GM18502 (cell line): ENCODE results near the gene TFEB.

Experiments used
- ATAC-seq: cut with Tn5 transposase; IDR thresholded peaks from one replicate; pipeline ENCODE4 v1.9.1; 2021; ENCODE audit warnings: mild to moderate bottlenecking; ENCODE audit not compliant: unreplicated experiment, poor library complexity

Gene TFEB

DNA sequence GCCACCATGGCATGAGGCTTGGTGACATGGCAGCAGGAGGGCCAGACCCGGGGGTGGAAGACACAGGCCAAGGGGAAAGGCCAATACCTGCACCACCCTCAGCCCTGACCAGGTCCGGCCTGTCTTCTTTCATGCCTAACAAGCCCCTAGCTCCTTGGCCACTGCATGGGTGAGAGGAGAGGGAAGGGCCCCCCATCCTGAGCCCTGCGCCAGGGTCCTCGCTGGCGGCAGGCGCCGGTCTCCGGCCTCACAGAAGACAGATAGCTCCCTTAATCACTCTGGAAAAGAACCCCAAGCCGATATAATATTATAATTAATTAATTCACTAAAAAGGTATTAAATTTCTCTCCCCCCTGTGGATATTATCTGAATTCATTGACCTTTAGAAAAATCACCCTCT is 55.7 kb downstream of the TFEB start:
- ATAC-seq = no peak

DNA sequence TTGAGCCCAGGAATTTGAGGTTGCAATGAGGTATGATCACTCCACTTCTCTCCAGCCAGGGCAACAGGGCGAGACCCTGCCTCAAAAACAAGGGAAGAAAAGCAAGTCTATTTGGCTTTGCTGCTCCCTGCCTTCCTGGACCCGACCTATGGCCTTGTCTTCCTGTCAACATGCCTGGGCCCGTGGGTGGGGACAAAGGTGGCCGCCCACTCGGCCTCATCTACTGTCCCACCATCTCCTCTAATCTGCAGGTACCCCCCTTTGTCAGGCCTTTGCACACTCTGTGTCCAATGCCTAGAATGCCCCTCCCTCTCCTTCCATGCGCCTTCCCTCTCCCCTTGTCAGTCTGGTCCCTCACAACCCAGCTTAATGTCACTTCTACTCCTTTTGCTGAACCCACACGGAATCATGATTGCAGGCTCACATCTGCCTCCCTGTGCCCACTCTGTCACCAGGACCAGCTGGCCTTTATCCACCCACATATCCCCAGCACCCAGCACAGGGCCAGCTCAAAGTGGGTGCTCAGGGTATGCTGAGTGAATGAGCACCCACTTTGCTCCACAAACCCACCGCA is 56.8 kb downstream of the TFEB start:
- ATAC-seq = no peak

DNA sequence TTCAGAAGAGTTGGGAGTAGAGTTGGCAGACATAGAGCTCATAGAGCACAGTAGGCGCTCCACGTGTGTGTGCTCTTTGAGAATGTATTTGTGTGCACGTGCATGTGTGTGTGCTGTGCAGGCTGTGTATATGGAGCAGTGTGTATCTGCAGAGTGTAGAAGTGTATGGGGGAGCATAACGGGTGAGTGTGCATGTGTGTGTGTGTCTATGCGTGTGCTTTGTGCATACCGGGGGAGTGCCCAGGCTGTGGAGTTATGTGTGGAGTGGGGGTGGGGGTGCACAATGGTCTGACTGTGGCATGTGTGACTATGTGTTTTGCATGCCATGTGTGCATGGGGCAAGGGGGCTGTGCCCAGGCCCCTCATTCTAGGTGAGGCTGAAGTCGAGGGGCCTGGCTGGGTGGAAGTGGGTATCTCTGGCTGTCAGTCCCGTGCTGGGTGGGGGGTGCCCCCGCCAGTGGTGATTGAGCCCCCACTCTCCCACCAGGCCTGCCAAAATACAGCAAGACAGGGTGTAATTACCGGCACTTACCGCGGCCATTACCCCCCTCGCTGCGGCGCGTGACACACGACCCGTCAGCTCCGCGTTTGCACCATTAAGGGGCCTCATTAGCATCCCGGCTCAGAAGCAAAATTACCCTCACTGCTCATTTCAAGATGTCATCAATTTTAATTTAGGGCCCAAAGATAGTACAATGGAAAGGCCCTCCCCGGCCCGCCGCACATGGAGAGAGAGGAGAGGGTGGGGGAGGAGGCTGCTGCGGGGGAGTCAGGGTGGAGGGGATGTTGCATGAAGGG is 58.1 kb downstream of the TFEB start:
- ATAC-seq = no peak

DNA sequence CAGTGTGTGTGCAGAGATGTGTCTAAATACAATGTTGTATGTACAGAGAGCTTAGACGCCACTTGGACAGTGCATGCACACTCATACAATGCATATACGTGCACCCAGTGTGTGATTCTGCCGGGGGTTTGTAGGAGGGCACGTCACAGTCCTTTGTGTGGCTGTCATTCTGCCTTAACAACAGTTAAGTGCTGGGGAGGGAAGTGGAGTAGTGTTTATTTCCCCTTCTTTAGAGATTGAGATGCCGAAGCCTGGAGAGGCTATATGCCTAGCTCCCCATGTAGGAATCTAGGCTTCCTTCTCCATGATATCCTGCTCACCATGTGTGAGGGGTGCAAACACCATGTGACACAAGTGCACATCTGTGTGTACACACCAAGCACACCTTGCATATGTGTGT is 59.0 kb downstream of the TFEB start:
- ATAC-seq = no peak

DNA sequence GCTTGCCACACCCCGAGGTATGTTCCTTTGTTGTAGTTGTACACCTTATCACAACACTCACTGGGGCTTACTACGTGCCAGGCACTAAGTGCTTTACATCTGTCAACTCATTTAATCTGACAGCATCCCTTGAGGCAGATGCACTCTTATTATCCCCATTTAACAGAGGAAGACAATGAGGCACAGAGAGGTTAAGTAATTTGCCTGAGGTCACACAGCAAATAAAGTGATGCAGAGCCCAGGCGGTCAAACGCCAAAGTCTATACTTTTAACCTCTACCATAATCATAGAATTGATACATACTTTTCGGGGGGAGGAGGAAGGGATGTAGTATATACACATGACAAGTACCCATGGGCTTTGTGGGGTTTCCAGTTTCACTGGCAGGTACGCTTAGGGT is 59.4 kb downstream of the TFEB start:
- no peak for ATAC-seq

DNA sequence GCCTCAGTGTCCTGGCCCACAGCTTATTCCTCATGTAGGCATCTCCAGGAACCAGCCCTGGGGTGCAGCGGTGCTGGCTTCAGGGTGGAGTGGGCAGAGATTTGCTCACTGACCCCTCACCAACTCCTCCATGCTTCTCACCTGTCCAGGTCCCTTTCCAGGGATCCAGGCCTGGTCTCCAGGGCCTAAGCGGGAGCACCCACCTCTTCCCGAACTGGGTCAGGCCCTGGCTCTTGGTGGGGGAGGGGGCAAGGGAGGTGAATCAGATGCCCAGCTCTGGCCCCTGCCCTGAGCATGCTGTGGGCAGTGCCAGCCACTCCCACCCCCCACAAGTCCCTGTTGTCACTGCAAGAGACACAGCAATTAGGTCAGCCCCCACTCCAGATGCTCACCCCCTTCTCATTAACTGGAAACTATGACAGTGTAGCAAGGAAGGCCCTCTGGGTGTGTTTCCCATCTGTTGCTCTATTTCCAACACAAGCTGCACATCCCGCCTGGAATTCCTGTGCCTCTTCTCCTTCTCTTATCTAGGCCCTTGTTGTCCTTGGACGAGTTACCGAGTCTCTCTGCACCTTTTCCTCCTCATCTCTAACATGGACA is 60.1 kb downstream of the TFEB start:
- ATAC-seq = no peak

DNA sequence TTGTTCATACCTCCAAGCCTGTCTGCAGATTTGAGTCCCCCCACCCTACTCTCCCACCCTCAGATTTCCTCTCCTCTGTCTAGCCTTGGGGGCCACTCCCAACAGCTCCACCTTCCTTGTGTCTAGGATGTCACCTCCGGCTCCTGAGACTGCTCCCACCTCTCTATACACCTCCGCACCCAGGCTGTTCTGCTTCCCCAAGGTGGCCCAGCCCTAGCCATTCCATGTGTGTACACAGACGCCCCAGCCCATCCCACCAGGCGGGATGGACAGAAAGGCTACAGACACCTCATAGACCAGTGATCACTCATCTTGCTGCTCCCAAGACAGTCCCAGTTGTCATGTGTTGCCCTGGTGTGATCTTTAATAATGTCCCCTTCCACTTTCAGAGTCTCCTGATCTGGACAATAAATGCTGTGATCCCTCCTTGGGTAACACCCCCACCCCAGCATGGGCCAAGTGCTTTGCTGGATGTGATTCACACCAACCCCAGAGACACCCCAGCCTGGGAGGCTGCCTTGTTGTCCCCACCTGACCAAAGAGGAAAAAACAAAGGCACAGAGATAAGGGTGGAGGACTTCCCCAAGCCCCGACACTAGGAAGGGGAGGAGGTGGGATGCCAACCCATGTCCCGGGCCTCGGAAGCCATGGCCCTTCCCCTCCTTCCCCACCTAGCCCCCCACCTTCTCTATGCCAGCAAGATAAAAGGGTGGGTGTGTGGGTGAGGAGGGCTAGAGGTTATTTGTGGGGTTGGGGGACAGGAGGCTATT is 61.0 kb downstream of the TFEB start:
- ATAC-seq = no peak

DNA sequence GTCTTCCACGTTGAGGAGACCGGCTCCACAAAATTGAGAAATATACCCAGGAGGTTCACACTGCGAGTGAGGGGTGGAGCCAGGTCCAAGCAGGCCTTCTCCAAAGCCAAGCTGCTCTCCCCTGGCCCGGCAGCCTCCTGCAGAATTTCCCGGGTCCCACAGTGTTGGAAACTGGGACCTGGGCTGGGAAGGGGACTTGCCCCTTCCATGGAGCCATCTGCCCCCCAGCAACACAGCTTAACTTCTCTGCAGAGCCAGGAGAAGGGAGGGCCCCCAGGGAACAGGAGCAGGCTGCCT is 61.8 kb downstream of the TFEB start:
- no peak for ATAC-seq

DNA sequence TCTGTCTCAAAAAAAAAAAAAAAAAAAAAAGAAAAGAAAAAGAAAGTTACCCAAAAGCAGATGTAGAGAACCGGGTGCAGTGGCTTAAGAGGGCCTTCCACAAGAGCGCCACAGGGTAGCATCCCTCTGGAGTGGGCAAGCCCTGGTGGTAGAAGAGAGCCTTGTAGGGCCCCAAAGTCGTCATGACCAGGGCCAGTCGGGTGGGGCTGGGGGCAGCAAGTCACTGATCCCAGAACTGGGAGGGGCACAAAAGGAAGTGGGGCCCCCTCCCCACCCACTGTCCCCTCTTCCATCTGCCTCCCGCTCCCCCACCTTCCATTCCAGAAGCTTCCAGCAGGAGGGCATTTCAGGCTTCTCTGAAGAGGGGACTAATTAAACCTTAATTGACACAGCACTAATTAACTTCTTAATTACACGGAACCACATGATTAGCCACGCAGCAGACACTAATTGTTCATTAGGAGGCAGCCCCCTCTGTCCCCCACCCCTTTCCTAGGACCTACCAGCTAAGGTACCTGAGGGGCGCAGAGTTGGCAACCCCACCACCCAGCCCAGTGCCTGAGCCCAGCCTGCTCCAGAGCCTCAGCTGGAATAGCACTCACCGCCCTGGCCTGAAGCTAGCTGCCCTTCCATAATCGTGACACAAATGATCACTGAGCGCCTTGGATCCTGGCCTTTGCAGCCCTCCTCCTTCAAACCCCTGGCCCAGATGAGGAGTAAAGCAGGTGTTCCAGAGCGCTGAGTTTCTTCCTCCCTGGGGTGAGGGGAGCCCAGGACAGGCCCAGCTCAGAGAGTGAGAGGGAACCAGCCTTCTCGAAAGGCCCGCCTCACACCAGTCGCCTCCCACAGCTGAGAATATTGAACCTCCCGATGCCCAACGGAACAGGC is 62.3 kb downstream of the TFEB start:
- ATAC-seq = no peak

DNA sequence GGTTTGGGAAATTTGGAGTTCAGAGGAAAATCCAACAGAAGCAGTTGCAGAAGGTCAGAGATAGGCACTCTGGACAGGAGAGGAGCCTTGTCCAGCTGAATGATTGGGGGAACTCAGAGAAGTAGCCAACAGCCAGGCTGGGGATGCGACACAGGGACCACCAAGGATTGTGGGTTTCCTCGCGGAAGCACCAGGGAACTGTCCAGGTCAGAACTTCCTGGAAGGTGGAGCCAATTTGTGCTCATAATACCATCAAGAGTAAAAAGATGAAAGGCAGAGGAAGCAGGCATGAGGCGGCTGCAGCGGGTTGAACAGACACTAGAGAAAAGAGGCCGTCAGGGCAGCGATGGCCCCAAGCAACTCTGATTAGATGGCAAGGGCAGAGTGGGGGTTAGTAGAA is 63.4 kb downstream of the TFEB start:
- ATAC-seq = no peak

DNA sequence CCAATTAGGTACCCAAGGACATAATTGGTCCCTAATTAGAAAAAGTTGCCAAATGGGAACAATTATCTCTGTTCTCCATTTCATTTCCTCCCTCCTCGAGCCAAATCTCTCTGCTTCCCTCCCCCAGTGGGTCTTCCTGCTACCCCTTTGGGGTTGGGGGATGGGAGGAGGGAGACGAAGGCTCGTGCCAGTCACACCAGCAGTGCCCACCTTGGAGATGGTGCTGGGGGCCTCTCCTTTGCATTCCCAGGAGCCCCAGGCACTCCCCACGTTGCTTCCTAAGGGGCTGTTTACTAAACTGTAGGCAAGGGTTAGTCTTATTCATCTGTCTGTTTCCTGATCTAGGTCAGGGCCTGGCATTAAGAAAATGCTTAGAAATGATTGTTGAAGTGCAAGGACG is 64.0 kb downstream of the TFEB start:
- ATAC-seq = no peak

DNA sequence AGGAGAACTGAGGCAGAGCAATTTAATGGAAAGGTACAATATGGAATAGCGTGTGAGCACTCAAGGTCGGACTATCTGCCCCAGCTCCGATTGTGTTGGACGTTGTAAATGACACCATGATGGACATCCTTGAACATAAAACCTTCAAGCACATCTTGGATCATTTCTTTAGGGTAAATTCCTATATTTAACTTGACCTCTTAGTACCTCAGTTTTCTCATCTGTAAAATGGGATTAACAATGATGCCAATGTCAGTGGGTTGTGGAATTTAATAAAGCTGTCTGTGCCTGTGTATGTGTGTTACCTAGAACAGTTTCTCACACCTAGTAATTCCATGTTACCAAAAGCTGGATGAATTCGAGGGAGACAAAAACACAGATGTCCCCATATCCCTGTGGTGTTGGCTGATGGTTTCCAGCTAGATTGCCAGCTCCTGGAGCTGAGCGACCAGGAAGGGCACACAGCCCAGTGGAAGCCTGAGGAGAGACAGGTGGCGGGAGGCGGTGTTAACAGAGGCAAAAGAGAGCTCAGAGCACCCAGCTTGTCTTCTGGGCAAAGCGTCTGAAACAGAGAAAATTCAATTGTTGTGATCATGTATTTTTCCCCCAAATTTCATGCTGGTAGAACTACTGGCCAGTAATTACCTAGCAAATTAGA is 64.6 kb downstream of the TFEB start:
- ATAC-seq = no peak

DNA sequence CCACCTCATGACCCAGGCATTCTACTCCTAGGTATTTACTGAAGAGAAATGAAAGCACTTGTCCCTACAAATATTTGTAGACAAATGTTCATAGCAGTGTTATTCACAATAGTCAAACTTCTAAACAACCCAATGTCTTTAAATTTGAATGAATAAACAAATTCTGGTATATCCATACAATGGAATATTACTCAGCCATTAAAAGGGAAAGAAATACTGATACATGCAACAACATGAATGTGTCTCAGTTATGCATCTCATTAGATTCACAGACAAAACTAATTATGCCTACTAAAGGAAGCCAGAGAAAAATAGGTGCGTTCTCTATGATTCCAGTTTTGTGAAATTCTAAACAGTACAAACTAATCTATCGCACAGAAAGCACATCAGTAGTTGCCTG is 66.4 kb downstream of the TFEB start:
- no peak for ATAC-seq

DNA sequence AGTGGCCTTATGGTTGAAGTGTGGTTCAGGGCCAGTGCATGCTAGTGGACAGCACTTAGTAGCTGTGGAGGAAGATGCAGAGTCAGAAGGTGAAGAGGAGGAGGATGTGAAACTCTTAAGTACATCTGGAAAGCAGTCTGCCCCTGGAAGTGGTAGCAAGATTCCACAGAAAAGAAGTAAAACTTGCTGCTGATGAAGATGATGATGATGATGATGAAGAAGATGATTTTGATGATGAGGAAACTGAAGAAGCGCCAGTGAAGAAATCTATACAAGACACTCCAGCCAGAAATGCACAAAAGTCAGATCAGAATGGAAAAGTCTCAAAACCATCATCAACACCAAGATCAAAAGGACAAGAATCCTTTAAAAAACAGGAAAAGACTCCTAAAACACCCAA is 68.2 kb downstream of the TFEB start:
- ATAC-seq = no peak

DNA sequence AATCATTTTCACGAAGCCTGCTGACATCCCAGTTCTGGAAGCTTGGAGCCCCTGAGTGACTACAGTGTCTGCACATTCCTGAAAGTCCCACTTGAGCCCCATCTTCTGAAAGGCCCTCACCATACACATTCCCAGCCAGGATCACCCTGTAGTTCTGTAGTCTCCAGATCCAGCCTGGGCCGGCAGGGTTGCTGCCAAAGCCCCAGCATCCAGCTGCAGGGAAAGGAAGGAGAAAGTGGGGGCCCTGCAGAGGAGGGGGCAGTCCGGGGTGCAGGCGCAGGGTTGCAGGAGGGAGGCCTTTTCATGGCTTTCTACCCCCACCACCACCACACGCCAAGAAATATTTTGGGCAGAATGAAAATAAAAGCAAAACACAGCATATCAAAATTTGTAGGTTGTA is 71.1 kb downstream of the TFEB start:
- ATAC-seq = no peak

DNA sequence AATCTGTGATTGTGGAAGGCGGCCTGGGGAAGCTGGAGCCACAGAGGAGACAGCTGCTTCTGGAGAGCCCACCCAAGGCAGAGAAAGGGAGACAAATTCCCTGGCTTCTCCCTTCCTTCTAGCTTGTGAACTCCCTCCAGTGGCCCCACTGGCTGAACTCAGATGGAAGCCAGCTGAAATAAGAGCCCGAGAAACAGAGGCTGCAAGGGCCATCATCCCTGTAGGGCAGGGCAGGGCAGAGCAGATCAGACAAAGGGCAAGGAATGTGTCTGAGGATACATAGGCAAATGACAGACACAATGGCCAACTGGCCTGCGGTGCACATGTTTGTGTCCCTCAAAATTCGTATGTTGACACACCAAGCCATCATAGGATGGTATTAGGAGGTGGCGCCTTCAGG is 71.8 kb downstream of the TFEB start:
- ATAC-seq = no peak

DNA sequence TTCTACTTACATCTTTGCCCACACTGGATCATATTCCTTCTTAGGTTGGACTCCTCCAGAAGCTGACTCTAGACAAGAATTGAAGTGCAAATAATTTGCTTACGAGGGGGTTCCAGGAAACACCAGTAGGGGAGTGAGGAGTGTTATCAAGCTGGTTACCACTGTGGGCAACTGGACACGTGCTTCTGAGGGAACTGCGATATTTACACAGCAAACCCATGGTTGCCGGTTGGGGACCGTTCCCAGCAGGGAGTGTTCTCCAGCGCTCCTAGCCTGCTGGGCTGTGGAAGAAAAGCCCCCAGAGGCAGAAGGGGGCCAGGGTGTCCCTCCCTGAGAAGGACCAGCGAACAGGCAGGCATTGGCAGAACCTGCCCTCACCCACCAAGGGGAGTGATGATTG is 75.5 kb downstream of the TFEB start:
- no peak for ATAC-seq

DNA sequence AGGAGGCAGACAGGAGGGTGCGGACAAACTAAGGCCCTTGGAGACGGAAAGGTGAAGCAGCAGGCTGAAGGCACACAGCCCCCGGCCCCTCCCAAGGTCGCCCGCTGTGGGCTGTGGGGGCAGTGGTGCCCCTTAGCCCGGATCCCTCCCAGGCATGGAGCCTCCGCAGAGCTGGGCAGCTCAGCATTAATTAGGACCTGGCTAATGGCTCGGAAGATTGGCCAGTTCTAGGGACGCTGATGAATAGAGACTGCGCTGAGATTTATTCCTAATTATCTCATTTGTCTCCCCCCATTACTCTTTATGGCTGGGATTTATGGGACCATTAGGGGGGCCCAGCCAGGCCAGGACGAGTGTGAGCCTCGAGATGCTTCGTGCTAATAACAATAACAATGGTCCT is 76.8 kb downstream of the TFEB start:
- no peak for ATAC-seq

DNA sequence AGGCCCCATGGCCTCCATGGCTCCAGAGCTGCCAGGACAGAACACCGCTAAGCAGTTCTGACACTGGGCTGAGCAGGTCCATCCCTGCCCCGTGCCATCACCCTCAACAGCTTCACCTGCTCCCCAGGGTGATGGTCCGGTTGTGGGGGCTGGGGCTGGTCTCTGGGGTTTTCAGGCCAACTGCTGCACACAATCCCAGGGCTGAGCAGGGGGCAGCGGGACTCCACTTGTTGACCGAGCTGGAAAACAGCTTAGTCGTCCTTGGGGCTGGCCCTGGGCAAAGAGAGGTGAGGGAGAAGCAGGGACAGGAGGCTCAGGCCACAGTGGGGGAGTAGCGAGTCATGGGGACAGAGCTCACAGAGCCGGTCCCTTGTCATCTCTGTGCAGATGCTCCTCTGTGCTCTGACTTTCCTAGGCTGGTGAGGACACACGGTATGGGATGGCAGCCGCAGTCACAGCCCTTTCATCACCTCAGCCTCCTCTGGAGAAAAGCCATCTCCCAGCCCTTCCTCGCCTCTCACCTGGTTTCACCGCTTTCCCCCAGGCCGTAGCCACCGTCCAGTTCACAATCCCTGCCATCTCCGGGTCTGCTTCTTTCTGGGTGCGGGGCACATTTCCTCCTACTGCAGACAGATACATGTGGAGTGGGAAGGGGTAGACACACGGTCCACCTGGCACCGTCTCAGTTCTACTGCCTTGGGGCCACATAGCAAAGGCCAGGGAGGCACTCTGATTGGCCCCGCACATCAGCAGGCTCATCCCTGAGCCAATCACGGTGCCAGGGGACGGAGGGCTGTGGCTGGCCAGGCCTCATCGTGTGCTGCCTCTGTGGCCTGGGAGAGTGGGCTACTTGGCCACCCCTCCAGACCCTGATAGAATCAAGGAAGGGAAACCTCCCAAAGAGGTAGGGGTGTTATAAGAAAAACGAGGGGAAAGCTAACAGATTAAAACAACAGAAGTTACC is 78.0 kb downstream of the TFEB start:
- no peak for ATAC-seq
